GM19193 (cell line): ENCODE measurements around the gene PSTPIP1.
A peak's percentile ranks its signal among the peaks of the same experiment; 100 is the strongest.

Experiments used
- POLR2A ChIP-seq: IDR thresholded peaks from 4 replicates; pipeline ENCODE4 v1.6.1; 2011; ENCODE audit not compliant: insufficient read depth, insufficient read length; ENCODE audit errors: extremely low read depth

Gene PSTPIP1

DNA sequence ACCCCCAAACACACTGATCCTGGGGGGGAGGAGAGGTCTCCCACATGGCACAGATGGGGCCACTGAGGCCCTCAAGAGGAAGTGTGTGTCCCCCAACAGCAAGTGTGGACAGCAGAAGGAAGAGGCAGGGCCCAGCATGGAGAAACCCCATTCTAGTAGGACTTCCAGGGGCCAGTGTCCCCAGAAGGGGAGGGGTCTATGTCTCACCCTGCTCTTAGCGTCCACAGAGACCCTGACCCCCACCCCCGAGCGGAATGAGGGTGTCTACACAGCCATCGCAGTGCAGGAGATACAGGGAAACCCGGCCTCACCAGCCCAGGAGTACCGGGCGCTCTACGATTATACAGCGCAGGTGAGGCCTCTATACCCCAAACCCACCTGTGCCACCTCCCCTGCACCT, 40.7 kb downstream of the PSTPIP1 start:
- no peak for TF ChIP-seq POLR2A

DNA sequence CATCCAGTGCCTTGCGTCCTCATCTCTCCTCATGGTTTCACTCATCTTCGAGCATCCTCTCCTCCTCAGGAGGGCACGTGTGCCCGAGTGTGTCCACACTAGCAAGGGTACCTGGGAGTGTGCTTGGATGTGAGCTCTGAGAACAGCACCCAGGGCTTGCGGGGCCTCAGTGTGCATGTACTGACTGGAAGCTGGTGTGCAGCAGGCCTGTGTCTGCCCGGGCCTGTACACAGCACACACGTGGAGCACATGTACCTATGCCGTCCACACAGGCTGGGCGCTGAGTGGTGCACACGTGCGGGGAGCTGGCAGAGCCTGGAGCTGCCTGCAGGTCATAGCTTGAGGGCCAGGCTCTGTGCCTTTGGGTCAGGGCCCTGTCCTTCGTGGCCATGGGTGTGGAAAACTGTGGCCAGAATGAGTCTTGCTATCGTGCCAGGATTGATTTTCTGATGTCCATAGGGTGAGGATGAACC, 41.1 kb downstream of the PSTPIP1 start:
- TF ChIP-seq POLR2A: no peak

DNA sequence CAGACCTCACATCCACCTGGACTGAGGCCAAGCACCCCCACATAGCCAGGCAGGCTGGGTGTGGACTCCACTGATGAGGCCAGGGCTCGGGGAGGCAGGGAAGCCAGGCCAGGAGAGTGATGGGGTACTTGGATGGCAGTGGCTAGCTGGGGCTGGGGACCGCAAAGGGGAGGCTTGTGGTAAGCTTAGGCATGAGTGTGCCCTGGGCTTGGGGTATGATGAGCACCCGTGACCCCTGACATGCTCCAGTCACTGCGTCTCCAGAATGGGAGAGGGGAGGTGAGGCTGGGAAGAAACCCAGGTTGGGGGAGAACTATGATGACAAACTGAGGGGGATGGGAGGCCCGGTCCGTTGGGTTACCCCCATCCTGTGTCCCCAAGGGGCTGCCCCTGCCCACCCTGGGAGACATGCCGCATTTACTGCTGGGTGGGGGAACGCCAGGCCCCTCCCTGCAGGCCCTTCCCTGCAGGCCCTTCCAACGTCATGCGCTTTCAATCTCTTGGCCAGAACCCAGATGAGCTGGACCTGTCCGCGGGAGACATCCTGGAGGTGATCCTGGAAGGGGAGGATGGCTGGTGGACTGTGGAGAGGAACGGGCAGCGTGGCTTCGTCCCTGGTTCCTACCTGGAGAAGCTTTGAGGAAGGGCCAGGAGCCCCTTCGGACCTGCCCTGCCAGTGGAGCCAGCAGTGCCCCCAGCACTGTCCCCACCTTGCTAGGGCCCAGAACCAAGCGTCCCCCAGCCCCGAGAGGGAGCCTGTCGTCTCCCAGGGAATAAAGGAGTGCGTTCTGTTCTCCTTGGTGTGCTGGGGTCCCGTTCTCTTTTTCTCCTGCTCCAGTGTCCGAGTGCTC, 41.8 kb downstream of the PSTPIP1 start:
- TF ChIP-seq POLR2A: peak; percentile 17

DNA sequence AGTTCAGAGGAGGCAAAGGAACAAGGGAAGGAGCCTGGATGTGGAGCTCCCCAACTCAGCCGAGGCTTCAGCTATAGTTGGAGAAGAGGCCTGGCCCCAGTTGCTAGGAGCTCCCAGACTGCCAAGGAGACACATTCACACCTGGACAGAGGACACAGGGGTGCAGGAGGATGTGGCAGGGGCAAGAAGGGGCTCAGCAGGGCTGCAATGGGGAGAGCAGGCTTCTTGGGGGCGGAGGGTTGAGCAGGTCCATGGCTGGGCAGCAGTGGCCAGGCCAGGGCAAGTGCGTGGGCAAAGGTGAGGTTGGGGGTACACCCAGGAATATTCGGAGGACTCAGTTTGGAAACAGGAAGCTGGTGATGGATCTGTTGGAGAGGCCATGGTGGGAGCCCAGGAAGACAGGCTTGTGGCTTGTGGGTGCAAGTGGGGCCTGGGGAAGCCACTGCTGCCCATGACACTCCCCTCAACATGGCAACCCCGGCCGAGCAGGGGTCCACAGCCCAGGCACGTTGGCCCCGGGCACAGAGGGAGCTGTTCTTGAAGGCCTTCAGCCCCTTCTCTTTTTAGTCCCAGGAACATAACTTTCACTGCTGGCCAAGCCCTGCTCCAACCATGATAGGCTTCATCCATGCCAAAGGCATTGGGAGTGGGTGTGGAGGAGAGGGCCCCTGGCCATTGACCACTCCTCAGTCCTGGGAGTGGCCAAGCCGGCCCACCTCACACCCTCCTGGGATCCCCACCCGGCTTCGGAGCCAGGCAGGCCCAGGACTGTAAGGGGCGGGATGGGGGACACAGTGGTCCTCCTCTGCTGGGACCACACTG, 42.7 kb downstream of the PSTPIP1 start:
- no peak for TF ChIP-seq POLR2A

DNA sequence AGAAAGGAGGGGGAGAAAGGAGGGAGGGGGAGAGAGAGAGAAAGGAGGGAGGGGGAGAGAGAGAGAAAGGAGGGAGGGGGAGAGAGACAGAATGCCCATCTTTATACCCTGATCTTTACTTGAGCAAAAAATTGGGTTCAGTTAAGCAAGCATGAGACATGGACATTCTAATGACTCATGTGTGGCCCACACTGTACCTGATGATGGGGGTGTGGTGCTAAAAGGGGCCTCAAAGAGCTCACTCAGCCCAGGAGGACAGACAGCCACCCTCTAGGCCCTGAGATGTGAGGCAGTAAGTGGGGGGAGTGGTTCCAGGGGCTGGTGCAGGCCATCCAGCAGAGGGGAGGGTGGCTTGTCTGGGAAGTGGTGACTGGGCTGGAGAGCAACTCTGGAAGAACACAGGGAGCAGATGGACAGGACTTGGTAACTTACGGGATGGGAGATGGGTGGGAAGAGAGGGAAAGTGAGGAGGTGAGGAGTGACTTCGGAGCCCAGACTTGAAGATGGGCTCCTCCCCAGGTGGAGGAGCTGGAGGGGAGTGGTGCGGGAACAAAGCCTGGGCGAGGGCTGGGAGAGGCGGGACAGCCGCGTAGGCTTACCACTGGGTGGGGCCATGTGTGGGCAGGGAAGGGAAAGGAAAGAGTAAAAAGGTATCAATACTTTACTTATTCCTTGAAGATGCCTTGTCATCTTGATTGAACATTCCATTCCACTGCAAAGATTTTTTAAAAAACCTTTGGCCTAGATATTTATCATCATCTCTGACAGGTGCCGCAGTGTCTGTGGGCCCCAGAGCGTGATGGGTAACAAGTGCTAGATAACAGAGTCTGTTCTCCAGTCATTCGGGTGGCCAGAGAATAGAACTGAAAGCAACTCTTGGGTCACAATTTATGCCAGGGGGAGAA, 43.6 kb downstream of the PSTPIP1 start:
- no peak for TF ChIP-seq POLR2A

DNA sequence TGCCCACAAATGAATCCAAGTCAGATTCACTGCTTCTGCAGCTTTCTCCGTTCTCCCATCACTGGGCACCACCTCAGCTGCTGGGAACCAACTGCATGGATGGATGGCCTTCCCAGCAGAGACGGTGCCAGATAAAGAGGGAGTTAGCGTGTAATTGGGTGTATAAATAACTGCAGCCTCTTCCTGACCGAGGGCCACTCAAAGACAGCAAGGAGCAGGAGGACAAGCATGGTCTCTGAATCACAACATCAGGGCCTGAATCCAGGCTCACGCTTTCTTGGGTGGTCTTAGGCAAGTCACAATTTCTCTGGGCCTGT, 44.2 kb downstream of the PSTPIP1 start:
- TF ChIP-seq POLR2A: no peak

DNA sequence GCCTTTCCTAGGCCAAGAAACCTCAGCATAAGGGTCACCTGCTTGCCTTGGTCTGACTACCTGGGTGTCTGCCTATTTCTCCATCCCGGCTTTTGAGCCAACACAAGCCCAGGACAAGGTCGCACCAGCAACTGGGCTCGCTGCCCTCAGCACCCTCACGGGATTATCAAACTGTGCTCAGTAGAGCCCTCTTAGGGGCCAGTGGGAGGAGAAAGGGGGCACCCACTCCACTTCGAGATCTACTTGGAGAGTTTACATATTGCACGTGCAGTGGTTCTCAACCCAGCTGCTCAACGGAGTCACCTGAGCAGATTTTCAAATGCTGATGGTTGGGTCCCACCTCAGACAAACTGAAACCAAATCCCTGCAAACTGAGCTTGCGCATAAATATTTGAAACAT, 44.9 kb downstream of the PSTPIP1 start:
- no peak for TF ChIP-seq POLR2A

DNA sequence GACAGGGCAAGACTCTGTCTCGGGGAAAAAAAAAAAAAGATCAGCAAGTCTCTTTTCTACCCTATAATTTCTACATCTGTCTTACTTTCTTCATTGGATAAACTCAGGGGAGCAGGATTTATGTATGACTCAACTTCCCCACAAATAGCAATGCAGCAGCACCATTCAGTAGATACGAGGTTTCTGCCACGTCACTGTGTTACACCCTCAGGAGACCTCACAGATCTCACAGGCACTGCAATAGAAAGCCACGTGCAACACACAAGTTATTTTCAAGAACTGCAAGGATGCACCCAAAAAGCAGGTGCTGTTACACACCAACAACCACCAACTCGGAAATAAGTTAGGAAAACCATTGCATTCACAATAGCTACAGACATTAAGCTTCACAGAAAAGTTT, 45.7 kb downstream of the PSTPIP1 start:
- TF ChIP-seq POLR2A: no peak

DNA sequence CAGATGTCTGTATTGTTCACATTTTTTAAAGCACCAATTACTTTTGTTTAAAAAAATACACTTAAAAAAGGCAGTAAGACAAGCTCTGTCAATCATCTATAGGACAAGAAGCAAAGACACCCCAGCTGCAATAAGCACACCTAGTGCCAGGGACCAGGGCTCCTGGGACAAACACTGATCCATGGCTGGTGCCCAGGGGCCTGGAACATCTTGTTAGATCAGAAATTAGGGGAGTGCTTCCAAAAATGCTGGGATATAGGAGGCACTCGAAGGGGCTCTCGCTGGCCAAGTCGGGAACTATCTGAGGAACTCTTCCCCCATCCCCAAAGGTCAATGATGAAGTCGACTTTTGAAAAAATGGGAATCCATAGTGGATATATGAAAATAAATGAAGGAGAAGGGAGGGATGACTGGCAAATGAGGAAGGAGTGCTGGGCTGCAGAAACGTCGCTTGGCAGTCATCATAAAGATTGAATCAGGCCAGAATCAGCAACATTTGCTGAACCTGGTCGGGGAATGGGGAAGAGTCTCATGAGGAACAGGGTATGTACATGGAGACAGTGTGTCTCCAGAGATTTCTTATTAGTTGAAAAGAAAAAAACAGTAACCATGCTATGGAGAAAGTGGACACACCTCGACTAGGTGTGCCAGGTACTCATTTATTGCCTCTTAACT, 47.5 kb downstream of the PSTPIP1 start:
- no peak for TF ChIP-seq POLR2A

DNA sequence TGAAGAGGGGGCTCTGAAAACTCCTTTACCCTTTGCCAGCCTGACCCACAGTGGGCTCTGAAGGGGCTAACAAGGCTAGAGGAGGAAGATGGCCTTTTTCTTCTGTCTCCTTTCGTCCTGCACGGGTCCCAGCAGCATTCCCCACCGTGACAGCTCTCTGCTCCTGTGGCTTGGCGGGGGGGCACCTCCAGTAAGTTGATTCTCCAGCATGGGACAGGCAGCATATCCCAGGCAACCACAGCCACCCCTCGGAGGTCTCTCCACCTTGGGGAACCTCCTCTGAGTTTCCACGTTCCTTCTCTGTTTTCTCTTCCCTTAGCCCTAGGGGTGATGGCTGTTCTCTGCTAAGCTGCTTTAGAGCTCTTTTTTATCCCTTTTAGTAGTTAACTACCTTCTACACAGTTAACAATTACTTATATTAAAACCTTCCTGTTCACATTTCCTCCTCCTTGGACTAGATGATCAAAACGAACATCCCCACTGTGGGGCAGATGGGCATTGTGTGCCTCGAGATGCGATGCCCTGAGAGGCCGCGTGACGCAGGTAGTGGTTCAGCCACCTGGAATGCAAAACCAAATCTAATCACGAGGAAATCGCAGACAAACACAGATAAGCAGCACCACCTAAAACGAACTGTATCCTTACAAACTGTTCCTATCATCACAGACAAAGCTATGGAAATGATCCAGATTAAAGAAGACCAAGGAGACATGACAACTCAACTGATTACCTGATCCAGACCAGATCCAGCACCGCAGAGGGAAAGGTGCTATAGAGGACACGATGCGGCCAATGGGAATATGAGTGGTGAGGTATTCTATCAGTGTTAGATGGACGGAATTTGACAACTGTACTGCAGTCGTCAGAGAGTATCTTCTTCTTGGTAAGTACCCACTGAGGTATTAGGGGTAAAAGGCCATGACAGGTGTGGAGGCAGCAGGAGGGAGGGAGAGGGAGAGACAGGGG, 48.3 kb downstream of the PSTPIP1 start:
- TF ChIP-seq POLR2A: no peak

DNA sequence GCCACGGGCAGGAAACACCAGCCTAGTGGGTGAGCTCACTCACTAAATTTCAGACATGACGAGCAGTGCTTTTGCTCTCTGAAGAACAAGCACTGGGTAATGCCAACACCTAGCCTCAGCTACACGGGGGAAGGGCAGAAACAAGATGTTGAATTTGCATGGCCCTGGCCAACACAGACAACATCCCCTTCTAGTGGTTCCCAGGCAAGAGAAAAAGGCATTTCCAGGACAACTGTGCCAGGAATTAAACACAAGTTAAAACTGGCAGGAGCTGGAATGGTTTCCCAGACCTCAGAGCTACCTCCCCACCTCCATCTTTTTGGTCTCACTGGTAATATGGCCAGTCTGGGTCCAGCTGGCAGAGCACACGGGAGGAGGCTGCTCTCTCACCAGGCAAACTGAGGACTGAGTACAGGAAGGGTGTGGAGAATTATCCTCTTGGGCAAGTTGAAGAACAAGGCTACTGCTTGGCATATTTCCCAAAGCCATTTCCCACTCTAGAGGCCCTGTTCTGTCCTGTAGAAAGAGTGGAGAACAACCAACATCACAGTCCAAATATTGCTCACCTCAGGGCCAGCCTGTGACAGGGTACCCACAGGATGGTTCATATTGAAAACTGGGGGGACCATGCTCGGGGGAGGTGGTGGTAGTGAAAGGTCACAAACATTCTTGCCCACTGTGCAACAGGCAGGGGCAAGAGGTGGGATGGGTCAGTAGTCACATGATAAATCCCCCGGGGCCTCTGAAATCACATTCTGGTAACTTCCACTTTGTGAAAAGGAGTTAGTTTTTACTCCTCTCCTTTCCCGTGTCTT, 49.5 kb downstream of the PSTPIP1 start:
- no peak for TF ChIP-seq POLR2A

DNA sequence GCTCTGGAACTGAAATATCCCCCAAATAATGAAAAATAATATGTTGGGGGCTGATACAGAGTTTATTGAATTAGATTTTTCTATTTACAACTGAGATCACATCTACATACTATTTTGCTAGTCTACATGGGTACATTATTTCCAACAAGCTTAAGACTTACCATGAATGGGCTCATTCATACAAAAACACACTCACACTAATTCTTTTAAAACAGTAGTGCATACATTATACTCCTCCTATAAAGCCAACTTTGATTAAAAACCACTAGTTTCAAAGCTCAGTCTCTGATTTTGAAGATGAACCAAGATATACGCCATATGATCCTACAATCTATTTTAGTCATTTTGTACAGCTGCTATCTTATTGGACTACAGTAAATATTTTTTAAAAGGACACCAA, 51.1 kb downstream of the PSTPIP1 start:
- no peak for TF ChIP-seq POLR2A

DNA sequence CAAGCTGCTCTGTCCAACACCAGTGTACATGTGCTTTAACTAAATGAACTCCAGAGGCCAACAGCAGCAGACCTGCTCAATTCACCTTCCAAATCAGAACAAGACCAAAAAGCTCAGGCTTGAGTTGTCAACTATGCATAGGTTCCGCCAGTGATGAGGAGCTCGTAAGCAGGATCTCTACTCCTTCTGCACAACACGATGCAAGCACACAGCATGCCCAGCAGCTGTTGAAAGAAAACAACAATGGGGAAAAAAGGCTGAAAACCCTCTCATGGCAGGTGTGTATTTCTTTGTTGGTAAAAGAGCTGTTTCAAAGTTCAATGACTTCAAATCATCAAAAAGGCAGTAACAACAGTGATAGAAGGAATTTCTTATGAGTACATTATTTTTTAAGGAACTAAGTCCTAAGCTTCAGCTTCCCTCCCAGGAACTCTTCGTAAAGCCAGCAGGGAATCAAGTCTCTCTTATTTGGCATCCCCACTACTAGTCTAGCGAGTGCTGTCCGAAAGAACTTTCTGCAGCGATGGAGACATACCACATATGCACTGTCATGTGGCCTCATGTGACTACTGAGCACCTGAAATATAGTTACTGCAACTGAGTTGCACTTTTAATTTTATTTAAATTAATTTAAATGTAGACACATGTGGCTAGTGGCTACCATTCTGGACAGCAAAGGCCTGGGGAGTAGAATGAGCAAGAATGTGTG, 51.9 kb downstream of the PSTPIP1 start:
- TF ChIP-seq POLR2A: no peak
